Measurements from ENCODE around the gene CEP76. TPM values are rescaled to one million over a fixed set of nuclear protein-coding genes. Genes with fewer than 3 reads are reported as not detected.

CEP76 gene
- polyA plus RNA-seq, 3 donors, result 9.7 to 12.0 (median 11.8) TPM

DNA sequence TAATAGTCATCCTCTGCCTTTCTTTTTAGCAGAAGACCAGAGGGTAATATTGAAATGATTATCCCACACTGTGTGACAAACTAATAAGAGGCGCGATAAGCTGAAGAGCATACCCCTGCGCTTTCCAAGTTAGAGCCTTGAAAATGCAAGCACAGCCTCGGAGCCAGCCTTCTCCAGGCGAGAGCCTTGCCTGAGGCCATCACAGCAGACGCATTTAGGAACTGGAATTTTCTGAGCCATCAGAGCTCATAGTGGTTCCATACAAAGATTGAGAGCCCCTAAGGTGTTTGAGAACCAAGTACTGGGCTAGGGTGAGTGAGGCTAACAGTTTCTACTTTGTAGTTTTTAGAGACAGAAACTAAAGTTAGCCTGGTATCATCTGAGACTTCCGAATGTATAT, 20.2 kb upstream of the CEP76 start:
- no peak for DNase-seq

DNA sequence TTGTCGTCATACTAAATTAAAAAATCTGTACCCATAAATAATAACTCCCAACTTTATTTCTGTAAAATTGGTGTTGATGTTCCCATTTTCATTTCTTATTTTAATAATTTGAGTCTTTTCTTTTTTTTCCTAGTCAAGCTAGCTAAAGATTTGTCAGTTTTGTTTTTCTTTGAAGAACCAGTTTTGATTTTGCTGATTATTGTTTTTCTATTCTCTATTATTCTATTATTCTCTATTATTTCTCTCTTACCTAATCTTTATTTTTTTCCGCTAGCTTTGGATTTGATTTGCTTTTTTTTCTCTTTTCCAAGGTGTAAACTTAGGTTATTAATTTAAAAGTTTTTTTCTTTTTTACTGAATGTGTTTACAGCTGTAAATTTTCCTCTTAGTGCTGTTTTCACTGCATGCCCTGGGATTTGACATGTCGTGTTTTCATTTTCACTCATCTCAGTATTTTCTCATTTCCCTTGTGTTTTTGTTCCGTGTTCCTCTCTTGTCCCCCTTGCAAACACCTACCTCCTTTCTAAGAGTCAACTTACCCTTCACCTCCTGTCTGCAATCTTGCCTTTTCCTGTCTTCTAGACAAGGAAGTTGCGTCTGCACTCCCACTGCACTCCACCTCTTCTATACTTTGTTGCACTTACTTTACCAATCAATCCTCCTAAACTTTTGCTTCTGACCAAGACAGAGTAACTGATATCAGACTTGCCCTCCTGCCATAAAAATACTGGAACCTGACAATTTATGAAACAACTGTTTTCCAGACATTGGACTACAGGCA, 19.2 kb upstream of the CEP76 start:
- DNase-seq, result no peak

DNA sequence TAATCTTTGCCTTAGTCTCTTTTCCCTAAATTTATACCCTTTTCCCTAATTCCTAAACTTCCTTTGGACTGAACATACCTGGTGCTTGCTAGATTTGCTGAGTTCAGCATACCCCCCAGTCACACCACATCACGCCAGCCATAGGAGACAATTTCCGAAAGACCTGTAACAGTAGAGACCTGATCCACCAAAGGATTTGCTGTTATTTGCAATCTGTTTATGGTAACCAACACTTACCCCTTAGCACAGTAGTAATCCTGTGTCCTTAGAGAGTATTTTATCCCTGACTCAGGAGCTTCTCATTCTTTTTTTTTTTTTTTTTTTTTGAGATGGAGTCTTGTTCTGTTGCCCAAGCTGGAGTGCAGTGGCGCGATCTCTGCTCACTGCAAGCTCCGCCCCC, 8.9 kb upstream of the CEP76 start:
- DNase-seq, result no peak

DNA sequence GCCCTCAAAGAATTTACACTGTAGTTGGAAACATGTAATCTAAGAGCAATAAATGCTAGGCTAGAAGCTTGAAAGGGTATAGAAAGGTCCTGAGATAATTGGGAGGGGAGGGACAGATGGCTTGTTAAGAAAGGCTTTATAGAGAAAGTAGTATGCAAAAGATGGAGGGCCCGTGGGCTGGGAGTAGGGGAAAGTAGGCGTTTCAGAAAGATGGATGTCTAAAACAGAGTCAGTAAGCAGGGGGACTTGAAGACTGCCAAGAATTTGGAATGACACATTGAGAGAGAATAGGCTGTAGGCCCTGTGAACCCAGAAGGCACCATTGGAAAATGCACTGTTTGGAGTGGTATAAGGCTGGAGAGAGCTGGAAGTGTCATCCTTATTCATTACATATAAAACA, 1.1 kb upstream of the CEP76 start:
- DNase-seq, result no peak

DNA sequence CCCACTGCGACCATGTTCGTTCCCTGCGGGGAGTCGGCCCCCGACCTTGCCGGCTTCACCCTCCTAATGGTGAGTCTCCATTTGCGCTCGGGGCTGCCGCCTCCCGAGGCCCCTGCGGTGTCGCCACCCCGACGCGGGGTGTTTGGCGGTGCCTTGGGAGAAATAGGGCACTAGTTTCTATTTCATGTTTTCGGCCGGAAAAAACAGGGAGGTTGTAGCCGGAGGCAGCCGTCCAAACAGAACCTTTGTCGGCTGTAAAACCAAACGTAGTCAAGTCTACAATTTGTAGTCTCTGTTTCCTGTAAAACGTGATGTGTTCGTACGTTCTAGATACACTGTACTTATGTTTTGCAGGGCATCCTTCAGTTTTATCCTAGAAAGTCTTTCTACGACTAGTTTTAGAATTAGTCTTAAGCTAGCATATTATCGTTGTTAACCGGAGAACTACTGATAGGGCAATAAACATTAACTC, 609 bp upstream of the CEP76 start:
- DNase-seq, result no peak

- no peak for DNase-seq
These were observed 1.4 kb downstream of the CEP76 start for GRCh38 chr18:12701161-12701560.

DNA sequence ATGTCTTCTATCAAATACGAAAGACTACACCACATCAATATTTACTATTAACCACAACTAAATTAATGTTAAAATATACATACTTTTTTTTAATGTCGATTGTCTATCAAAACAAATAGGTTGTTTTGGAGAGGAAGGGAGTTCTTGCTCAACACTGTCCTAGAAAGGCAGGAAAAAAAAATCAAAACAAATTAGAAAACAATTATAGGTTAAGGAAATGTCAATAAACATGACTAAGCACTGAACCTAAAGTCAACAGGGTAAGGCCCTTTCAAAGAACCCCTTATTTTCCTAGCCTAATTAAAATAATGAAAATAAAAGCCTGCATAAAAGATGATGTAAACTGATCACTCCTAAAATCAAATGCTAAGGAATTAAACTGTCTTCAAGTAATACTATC, 2.8 kb downstream of the CEP76 start:
- no peak for DNase-seq

GRCh38 chr18:12694032-12694431, 8.5 kb downstream of the CEP76 start:
- no peak for DNase-seq

DNA sequence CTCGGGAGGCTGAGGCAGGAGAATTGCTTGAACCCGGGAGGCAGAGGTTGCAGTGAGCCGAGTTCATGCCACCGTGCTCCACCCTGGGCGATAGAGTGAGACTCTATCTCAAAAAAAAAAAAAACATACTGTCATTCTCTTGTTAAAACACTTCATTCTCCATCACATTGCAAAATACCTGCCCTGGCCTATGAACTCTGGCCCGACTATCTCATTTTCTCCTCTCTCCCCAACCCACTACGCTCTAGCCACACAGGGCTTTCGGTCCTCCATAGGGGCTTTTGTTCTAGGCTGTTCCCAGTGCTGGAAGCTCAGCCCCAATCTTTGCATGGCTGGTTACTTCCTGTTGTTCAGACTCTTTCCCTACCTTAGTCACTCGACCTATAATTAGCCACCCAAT, 10.3 kb downstream of the CEP76 start:
- no peak for DNase-seq

DNA sequence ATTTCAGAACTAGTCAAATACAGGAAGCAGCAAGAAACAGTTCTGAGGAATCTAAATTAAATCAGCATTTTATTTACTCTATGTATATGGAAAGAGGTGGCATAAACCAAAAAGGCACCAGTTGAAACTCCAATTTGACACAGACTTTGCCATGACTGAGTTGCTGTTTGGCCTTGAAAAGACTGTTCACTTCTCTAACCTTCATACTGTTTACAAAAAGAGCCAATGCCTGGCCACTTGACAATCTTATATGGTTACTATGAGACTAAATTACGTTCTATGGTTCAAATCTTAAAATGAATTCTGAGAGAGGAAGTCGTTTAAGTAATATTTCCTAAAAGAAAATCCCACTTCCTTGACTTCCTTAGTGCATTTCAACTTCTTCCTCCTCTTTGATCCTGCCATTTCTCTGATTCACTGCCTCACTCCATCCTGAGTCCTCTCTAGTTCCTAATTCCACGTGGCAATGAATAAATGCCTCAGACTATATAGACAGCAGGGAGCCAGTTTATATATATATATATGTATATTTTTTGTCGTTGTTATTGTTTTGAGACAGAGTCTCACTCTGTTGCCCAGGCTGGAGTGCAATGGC, 13.2 kb downstream of the CEP76 start:
- DNase-seq, result no peak

DNA sequence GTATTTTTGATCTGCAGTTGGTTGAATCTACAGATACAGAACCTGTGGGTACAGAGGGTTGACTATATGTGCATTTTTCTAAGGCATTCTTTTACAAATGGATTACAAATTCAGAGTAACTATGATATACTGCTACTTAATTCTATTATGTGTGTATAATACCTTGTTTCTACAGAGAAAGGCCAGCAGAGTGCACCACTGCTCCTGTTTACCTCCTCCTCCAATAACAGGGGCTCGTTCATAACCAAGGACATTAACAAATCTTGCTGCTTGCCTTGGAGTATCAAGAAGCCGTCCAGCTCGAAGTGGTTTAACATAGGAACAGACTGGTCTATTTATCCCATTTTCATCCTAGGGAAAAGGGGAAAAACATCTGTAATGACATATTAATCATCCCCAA, 16.4 kb downstream of the CEP76 start:
- DNase-seq, result no peak

DNA sequence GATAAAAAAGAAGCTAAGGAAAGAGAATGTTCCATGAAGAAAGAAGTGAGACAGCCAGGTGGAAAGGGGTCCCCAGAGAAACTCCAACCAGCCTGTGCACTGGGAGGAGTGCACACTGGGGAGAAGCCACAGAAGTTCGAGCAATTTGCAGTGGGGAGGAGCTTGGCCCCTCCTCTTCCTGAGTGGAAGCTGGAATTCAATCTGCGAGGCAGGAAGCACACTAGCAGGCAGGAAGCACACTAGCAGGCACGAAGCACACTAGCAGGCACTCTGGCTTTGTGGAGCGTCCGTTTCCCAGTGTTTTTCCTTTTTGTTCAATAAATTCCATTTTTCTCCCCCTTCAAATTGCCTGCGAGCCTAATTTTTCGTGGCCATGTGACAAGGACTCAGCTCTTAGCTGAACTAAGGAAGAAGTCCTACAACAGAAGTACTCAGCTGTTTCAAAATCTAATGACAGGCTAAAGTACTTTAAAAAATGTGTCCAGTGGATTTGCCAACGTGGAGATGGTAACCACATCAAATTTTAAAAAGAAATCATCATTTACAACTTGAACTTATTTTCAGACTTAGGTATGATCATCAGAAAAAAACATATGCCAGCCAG, 23.2 kb downstream of the CEP76 start:
- no peak for DNase-seq

- no peak for DNase-seq
These were observed 34.5 kb downstream of the CEP76 start for GRCh38 chr18:12668041-12668440.

DNA sequence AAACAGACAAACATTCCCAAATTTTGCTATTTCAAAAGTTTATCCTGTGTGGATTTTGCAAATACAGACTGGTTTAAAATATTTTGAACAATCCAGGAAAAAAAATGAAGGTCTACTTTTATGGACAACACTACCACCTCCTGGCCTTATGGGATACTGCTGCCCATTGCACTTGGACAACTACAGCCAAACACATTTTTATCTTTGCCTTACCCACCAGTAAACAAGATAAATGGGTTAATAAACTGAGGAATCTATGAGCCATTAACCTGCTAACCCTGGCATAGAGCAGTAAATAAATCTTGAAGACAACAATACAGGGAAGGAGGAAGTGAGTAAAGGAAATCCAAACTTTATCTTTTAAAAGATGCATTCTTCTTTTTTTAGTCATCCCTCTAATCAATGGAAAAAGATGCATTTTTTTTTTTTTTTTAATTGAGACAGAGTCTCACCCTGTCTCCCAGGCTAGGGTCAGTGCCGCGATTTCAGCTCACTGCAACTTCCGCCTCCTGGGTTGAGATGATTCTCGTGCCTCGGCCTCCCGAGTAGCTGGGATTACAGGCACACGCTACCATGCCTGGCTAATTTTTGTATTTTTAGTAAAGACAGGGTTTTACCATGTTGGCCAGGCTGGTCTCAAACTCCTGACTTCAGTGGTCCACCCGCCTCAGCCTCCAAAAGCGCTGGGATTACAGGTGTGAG, 42.5 kb downstream of the CEP76 start:
- DNase-seq, result peak; percentile 70

- peak; percentile 38 for DNase-seq
These were observed 43.9 kb downstream of the CEP76 start for GRCh38 chr18:12658426-12659138.

DNA sequence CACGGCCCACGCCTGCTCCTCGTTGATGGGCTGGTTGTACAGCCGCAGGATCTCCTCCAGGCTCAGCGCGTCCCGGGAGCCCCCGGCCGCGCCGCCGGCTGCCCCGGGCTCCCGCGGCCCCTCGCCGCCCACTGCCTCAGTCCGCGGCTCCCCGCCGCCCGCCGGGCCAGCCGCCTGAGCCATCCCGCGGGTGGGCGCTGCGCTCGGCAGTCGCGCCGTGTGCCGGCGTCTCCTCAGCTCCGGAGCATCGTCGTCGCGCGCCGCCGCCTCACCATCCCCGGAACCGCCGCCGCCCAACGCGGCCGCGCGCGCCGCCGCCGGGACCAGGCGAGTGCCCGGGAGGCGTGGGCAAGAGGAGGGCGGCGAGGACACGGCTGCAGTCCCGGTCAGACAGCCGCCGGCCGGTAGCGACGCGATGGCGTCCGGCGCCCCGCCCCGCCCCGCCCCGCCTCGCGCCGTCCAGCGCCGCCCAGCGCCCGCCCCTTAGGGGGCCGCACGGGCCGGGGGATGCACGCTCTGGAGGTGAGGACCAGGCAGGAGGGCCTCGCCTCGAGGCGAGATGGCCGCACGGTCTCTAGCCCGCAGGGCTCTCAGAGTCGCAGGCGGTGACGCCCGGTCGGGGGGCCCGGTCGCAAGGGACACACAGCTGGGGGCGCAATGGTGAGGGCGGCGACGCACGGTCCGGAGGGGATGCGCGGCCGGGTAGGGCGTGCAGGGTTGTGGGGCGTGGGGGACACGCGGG, 44.7 kb downstream of the CEP76 start, which contains the start of gene SPIRE1:
Gene SPIRE1, minus strand, starts transcription at position 424 of the 742 bp plus-strand sequence. Its CDS starts 241 bp downstream, at position 183.
- DNase-seq, result peak; percentile 64

GRCh38 chr18:12656938-12657683, 45.4 kb downstream of the CEP76 start:
- DNase-seq, result peak; percentile 33

- peak; percentile 30 for DNase-seq
These were observed 46.0 kb downstream of the CEP76 start for GRCh38 chr18:12656605-12656937.

DNA sequence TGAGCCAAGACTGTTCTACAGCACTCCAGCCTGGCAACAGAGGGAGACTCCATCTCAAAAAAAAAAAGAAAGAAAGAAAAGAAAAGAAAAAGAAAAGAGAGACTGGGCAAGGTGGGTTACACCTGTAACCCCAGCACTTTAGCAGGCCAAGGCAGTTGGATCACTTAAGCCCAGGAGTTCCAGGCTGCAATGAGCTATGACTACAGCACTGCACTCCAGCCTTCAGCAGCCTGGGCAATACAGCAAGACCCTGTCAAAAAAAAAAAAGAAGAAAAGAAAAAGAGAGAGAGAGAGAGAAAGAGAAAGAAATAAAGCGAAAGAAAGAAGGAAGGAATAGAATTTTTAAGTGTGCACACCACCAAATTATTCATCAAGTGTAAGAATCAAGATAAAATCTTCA, 47.6 kb downstream of the CEP76 start:
- no peak for DNase-seq

- no peak for DNase-seq
These were observed 49.6 kb downstream of the CEP76 start for GRCh38 chr18:12652861-12653401.
